Small intestine (tissue), 7 donors: ENCODE data around the gene HNRNPC. TPM values are rescaled to one million over a fixed set of nuclear protein-coding genes. Genes with fewer than 3 reads are reported as not detected.
"Not testable (repeated sequence)": the region's sequence is repeated elsewhere in the genome, so short reads cannot be mapped to it uniquely, and the experiment has no call there.

Experiments
- DNase-seq, 2 donors: peaks; one replicate each; pipeline versions ENCODE4 v3.0.0 to v3.0.0-alpha.2; 2013
- FAIRE-seq: peaks from 2 replicates; lab custom pipeline; 2012; peaks lifted over from hg19 to GRCh38; lab: Jason Lieb, UNC
- H3K27ac ChIP-seq, 3 donors: one replicate each; pipeline ENCODE4 v1.5.1; 2013; ENCODE audit warnings: low read length in 2 of 3, mild to moderate bottlenecking in 2 of 3, control low read depth in 1 of 3, inconsistent platforms in 1 of 3, low read depth in 1 of 3, moderate library complexity in 1 of 3
- H3K27me3 ChIP-seq, 3 donors: one replicate each; pipeline ENCODE4 v1.6.1; 2013; ENCODE audit warnings: low read length in 3 of 3, inconsistent platforms in 1 of 3; ENCODE audit not compliant: control insufficient read depth in 3 of 3, insufficient read depth in 3 of 3
- H3K36me3 ChIP-seq, 3 donors: one replicate each; pipeline ENCODE4 v1.6.1; 2013; ENCODE audit warnings: low read length in 3 of 3, inconsistent platforms in 1 of 3, low read depth in 1 of 3, mild to moderate bottlenecking in 1 of 3, moderate library complexity in 1 of 3; ENCODE audit not compliant: control insufficient read depth in 3 of 3, insufficient read depth in 2 of 3
- H3K4me1 ChIP-seq, 3 donors: one replicate each; pipeline ENCODE4 v1.6.1; 2013; ENCODE audit warnings: low read length in 2 of 3, inconsistent platforms in 1 of 3, low read depth in 1 of 3, mild to moderate bottlenecking in 1 of 3, moderate library complexity in 1 of 3; ENCODE audit not compliant: control insufficient read depth in 3 of 3, insufficient read depth in 2 of 3
- H3K4me3 ChIP-seq, 3 donors: one replicate each; pipeline ENCODE4 v1.5.1; 2013; ENCODE audit warnings: low read length in 3 of 3, control low read depth in 1 of 3, inconsistent platforms in 1 of 3, low read depth in 1 of 3, mild to moderate bottlenecking in 1 of 3, moderate library complexity in 1 of 3
- H3K9me3 ChIP-seq, 2 donors: one replicate each; pipeline ENCODE4 v1.6.1; 2013; ENCODE audit warnings: low read depth in 1 of 2, low read length in 1 of 2; ENCODE audit not compliant: control insufficient read depth in 2 of 2, insufficient read depth in 1 of 2
- WGBS, 3 donors: extraction: QIAGEN DNeasy Blood & Tissue Kit; methylation state at CpG; one replicate each; pipeline ENCODE4 v1.1.7; 2013; 5-methylcytosine and 5-hydroxymethylcytosine counted together
- polyA plus RNA-seq, 4 donors: library from polyadenylated mRNA; stranded (reverse) in 3 of 4; unstranded in 1 of 4; fragments of 200-250 nt in 3 of 4; fragments of 120-200 nt in 1 of 4; gene quantifications; one replicate each; pipeline versions ENCODE4 v1.2.1 to v1.2.3, GENCODE V29; 2013
- donor health status: healthy with polysubstance abuse.
- donor health status: control.
- donor health status: control.
- donor health status: Bipolar disorder and iron deficiency.
- donor health status: healthy.

HNRNPC gene
- polyA plus RNA-seq, 4 donors = 325 to 716 (median 510) TPM

DNA sequence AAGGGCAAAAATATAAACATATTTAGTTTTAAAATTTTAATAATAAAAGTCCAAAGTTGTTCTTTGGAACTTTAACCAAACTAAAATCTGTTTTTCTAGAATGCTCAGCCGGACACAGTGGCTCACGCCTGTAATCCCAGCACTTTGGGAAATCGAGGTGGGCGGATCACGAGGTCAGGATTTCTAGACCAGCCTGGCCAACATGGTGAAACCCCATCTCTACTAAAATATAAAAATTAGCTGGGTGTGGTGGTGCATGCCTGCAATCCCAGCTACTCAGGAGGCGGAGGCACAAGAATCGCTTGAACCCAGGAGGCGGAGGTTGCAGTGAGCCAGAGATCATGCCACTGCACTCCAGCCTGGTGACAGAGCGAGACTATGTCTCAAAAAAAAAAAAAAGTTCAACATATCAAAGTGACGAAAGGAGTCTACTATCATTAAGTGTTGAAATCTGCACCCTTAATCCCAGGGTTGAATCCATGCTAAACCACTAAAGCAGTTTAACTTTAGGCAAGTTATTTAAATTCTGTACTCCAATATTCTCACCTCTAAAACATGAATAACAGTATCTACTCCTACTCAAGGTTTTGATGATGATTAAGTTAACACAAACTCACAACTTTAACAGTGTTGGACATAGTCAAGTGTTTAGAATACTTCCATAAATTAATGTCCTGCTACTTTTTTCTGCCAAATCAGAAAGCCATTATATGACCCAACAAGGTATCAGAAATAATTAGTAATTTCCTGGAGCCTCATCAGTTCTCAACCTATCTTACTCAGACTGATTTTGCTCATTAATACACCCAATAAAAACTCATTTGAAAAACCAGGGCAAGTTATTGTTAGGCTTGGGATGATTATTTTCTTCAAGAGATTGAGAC lies 11.0 kb downstream of the HNRNPC start:
- Histone ChIP-seq H3K4me3 (no peak overlapping the region), H3K9me3 (no peaks in the 10 kb centered on the region), H3K4me1 (peaks cover 0 to 8% (median 3%) of the 10 kb centered on the region in 3 donors), H3K27me3 (no peaks in the 10 kb centered on the region), H3K36me3 (peaks cover 13 to 39% (median 18%) of the 10 kb centered on the region in 3 donors), H3K27ac (no peak overlapping the region)
- FAIRE-seq = no peak
- DNase-seq = no peak
- 74 to 81% (median 74%) methylated on average over 10 of the region's 10 CpGs for WGBS, 3 donors

- peaks cover 12 to 44% (median 15%) of the 10 kb centered on the region in 3 donors for H3K36me3 ChIP-seq
- 38 to 47% (median 45%) methylated on average over 7 of the region's 7 CpGs for WGBS, 3 donors
These were observed 11.8 kb downstream of the HNRNPC start for GRCh38 chr14:21257394-21257909.

DNA sequence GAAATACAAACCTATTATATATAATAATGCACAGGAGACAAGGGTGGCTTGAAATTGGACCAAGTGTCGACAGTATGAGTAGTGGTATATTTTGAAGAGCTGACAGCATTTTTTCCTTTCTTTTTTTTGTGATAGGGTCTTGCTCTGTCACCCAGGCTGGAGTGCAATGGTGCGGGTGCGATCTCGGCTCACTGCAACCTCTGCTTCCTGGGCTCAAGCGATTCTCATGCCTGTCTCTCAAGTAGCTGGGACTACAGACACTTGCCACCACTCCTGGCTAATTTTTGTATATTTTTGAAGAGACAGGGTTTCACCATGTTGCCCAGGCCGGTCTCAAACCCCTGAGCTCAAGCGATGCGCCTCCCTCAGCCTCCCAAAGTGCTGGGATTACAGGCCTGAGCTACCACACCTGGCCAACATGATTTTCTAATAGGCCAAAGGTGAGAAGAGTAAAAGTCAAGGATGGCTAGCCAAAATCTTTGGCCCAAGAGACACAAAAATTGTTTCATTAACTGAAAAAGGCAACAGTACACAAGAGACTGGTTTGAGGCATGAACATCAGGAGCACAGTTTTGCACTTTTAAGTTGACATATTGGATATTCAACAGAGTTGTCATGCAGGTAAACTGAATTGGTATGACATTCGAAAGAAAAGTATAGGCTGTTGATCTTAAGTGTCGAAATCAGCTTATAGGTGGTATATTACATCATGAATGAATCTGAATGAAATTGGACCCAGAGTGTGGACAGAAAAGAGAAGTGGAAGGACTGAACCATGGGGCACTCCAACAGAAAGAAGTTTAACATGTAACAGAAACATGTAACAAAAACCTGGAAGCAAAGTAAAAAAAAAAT lies 12.5 kb downstream of the HNRNPC start:
- Histone ChIP-seq H3K36me3 (peaks cover 8 to 47% (median 15%) of the 10 kb centered on the region in 3 donors), H3K27me3 (no peaks in the 10 kb centered on the region), H3K9me3 (no peaks in the 10 kb centered on the region), H3K27ac (no peak overlapping the region), H3K4me1 (peaks cover 0 to 6% (median 0%) of the 10 kb centered on the region in 3 donors), H3K4me3 (no peak overlapping the region)
- 72 to 90% (median 87%) methylated on average over 10 of the region's 10 CpGs for WGBS, 3 donors
- FAIRE-seq (no peak), DNase-seq (no peak)

More at GRCh38 chr14:21257394-21257909, 11.8 kb downstream of the HNRNPC start:
- FAIRE-seq = no peak
- no peak for DNase-seq
- Histone ChIP-seq H3K4me3 (no peak overlapping the region), H3K27ac (peak overlapping the region in 1 of 3 donors; percentile 58), H3K4me1 (peaks cover 0 to 6% (median 2%) of the 10 kb centered on the region in 3 donors), H3K9me3 (no peaks in the 10 kb centered on the region), H3K27me3 (no peaks in the 10 kb centered on the region)

DNA sequence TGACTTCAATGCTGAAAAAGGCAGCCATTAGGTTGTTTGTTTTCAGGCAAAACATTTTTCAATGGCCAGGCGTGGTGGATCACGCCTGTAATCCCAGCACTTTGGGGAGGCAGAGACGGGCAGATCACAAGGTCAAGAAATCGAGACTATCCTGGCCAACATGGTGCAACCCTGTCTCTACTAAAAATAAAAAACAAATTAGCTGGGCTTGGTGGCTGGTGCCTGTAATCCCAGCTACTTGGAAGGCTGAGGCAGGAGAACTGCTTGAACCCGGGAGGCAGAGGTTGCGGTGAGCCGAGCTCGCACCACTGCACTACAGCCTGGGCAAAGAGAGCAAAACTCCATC lies 13.2 kb downstream of the HNRNPC start:
- not testable (repeated sequence) for FAIRE-seq, H3K9me3 ChIP-seq, H3K27ac ChIP-seq, DNase-seq, H3K4me1 ChIP-seq, H3K27me3 ChIP-seq, H3K4me3 ChIP-seq
- WGBS, 3 donors = 77 to 84% (median 78%) methylated on average over 8 of the region's 8 CpGs
- peaks cover 6 to 49% (median 19%) of the 10 kb centered on the region in 3 donors for H3K36me3 ChIP-seq

DNA sequence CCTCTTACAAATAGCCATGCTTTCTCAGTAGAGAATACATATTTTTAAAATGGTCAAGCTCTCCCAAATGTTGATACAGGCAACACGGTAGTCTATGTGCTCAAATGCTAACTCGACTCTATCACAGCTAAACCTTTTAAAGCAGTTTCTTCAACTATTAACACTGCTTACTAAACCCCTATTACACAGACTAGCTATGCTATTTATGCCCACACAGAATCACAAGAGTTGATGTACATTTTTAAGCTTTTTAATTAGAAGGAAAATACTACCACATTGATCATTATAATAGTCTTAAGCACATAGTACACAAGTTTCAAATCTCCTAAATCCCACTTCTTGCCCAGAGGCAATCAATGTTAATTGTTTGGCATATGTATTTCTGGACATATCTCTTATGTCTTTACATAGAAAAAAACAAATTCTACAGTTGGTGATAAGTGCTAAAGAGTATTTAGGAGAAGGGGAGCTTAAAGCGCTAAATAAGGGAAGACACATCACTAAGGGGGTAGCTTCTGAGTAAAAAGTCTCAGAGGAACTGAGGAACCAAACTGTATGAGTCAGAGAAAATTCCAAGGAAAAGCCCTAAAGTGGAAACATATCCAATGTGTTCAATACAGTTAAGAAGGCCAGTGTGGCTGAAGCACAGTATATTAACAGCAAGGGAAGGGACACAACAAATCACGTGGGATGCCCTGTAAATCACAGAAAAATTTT lies 13.7 kb downstream of the HNRNPC start:
- no peak overlapping the region for H3K4me3 ChIP-seq
- H3K27ac ChIP-seq = peak overlapping the region in 1 of 3 donors; percentile 20
- DNase-seq = no peak
- peaks cover 10 to 48% (median 22%) of the 10 kb centered on the region in 3 donors for H3K36me3 ChIP-seq
- H3K9me3 ChIP-seq = no peaks in the 10 kb centered on the region
- no peak for FAIRE-seq
- WGBS, 3 donors = 56 to 59% (median 56%) methylated on average over 4 of the region's 4 CpGs
- no peaks in the 10 kb centered on the region for H3K27me3 ChIP-seq
- peaks cover 0 to 6% (median 0%) of the 10 kb centered on the region in 3 donors for H3K4me1 ChIP-seq

DNA sequence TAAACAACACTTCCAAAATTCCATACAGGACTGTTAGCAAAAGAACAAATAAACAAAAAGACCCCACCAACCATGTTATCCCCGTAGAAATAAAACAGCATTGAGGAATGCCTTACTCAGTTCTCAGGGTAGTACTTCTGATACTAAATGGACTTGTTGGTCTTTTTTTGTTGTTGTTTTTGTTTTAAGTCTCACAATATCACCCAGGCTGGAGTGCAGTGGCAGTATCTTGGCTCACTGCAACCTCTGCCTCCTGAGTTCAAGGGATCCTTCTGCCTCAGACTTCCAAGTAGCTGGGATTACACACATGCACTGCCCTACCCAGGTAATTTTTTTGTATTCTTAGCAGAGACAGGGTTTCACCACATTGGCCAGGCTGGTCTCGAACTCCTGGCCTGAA lies 17.1 kb downstream of the HNRNPC start:
- DNase-seq (no peak), FAIRE-seq (no peak)
- 84 to 92% (median 90%) methylated on average over 2 of the region's 2 CpGs for WGBS, 3 donors
- peaks cover 10 to 53% (median 15%) of the 10 kb centered on the region in 3 donors for H3K36me3 ChIP-seq
- no peaks in the 10 kb centered on the region for H3K4me1 ChIP-seq
- H3K27ac ChIP-seq = no peak overlapping the region
- no peak overlapping the region for H3K4me3 ChIP-seq
- H3K9me3 ChIP-seq = no peaks in the 10 kb centered on the region
- H3K27me3 ChIP-seq = no peaks in the 10 kb centered on the region

DNA sequence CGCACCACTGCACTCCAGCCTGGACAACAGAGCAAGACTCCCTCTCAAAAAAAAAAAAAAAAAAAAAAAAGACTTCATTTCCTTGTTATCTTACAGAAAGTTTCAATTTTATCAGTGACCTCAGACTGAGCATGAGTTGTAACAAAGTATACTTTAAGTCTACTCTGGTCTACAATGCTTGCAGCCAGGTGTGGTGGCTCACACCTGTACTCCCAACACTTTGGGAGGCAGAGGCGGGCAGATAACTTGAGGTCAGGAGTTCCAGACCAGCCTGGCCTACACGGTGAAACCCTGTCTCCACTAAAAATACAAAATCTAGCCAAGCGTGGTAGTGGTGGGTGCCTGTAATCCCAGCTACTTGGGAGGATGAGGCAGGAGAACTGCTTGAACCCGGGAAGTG lies 18.0 kb downstream of the HNRNPC start:
- DNase-seq (no peak), FAIRE-seq (no peak)
- Histone ChIP-seq H3K4me1 (peaks cover 0 to 3% (median 0%) of the 10 kb centered on the region in 3 donors), H3K4me3 (no peak overlapping the region), H3K27ac (no peak overlapping the region), H3K9me3 (no peaks in the 10 kb centered on the region), H3K27me3 (no peaks in the 10 kb centered on the region), H3K36me3 (peaks cover 4 to 49% (median 13%) of the 10 kb centered on the region in 3 donors)
- 94 to 98% (median 96%) methylated on average over 5 of the region's 5 CpGs for WGBS, 3 donors
